ENCODE results near the gene GNAS. TPM values are rescaled to one million over a fixed set of nuclear protein-coding genes. Genes with fewer than 3 reads are reported as not detected.

Gene GNAS
- total RNA-seq, 1 donor from 2014 or later, result 1,103 TPM

Other genes with a start within 250 kb of the GNAS start
- gene STX16, start 201.4 kb upstream of the GNAS start, total RNA-seq, result 27.7 and 47.1 TPM in 2 replicates
- 30.5 and 36.9 TPM in 2 replicates for gene NPEPL1, start 159.9 kb upstream of the GNAS start, total RNA-seq
- not detected in 2 replicates for gene GNAS-AS1, start 1.8 kb upstream of the GNAS start, total RNA-seq
- gene NELFCD, start 128.5 kb downstream of the GNAS start, total RNA-seq, result 38.2 and 49.2 TPM in 2 replicates
- 164 and 252 TPM in 2 replicates for gene CTSZ, start 154.5 kb downstream of the GNAS start, total RNA-seq
- gene TUBB1, start 166.7 kb downstream of the GNAS start, total RNA-seq, result not detected in 2 replicates
- gene ATP5F1E, start 179.6 kb downstream of the GNAS start, total RNA-seq, result 27.9 and 41.7 TPM in 2 replicates
- gene PRELID3B, start 190.1 kb downstream of the GNAS start, total RNA-seq, result 29.5 and 50.7 TPM in 2 replicates

Measured in glomerular endothelial cell (primary cell).